AG04449 (cell line): ENCODE results near the gene MAP1LC3A.

ENCODE experiments used
- CTCF ChIA-PET: fragments of 350-600 bp; formaldehyde crosslinking; extraction: SDS; loops from one replicate; lab custom pipeline; 2021; ENCODE audit warnings: antibody characterized with exemption; lab: Yijun Ruan, JAX
- POLR2A ChIA-PET: fragments of 400-600, 350-600 bp; formaldehyde crosslinking; extraction: SDS; loops from one replicate; lab custom pipeline; 2020; ENCODE audit warnings: antibody characterized with exemption, inconsistent platforms; lab: Yijun Ruan, JAX
- DNase-seq: peaks from one replicate; pipeline ENCODE4 v3.0.0-alpha.2; 2010; ENCODE audit warnings: low read depth, low spot score
- H3K4me3 ChIP-seq: 2 replicates; pipeline ENCODE4 v1.5.1; 2011; ENCODE audit warnings: low read depth, mild to moderate bottlenecking, control low read depth, low read length
- CTCF ChIP-seq: IDR thresholded peaks from one replicate; pipeline ENCODE4 v1.5.1; 2011; ENCODE audit warnings: mild to moderate bottlenecking, moderate library complexity, low read length, control low read depth, inconsistent platforms; ENCODE audit not compliant: insufficient read depth; ENCODE audit errors: missing control alignments

Gene MAP1LC3A

GRCh38 chr20:34557936-34558319 lies 590 bp upstream of the MAP1LC3A start:
- ChIA-PET CTCF (interaction anchor here (0.7 to 3.9 kb wide), 4 partner anchors 17 to 245 kb away, joined by 3 to 25 read pairs (median 8); no protein-coding TSS in a partner anchor), POLR2A (no interaction called here)
- DNase-seq, result no peak
- TF ChIP-seq CTCF, result no peak
- peak overlapping the region; percentile 71 for H3K4me3 ChIP-seq

- TF ChIP-seq CTCF, result no peak
- DNase-seq, result no peak
- ChIA-PET CTCF (interaction anchor here (1.3 to 4.2 kb wide), 5 partner anchors 21 to 247 kb away, joined by 5 to 25 read pairs (median 14); no protein-coding TSS in a partner anchor), POLR2A (interaction anchor here (1.1 to 1.2 kb wide), 2 partner anchors 12 to 144 kb away, joined by 3 to 5 read pairs; partner anchors contain the start of gene TP53INP2)
- H3K4me3 ChIP-seq, result peak overlapping the region; percentile 71
These were observed 1.0 kb downstream of the MAP1LC3A start for GRCh38 chr20:34559311-34560140.

GRCh38 chr20:34560141-34560523 lies 1.6 kb downstream of the MAP1LC3A start:
- TF ChIP-seq CTCF, result no peak
- no peak overlapping the region for H3K4me3 ChIP-seq
- ChIA-PET POLR2A (no interaction called here), CTCF (interaction anchor here (3.4 to 4.2 kb wide), 3 partner anchors 22 to 248 kb away, joined by 14 to 25 read pairs (median 16); no protein-coding TSS in a partner anchor)
- no peak for DNase-seq

- POLR2A ChIA-PET, result no interaction called here
- no peak for DNase-seq
- CTCF ChIA-PET, result interaction anchor here (3.4 to 4.2 kb wide), 4 partner anchors 22 to 248 kb away, joined by 14 to 25 read pairs (median 16); partner anchors contain the start of gene TP53INP2
- no peak for TF ChIP-seq CTCF
- H3K4me3 ChIP-seq, result no peak overlapping the region
These were observed 2.1 kb downstream of the MAP1LC3A start for GRCh38 chr20:34560614-34561013.

- H3K4me3 ChIP-seq, result no peak overlapping the region
- no peak for TF ChIP-seq CTCF
- CTCF ChIA-PET, result interaction anchor here (2.1 to 4.2 kb wide), 5 partner anchors 144 to 249 kb away, joined by 12 to 21 read pairs (median 16); partner anchors contain the start of gene TP53INP2
- no peak for DNase-seq
- POLR2A ChIA-PET, result no interaction called here
These were observed 3.1 kb downstream of the MAP1LC3A start for GRCh38 chr20:34561661-34562060.

- no peak overlapping the region for H3K4me3 ChIP-seq
- POLR2A ChIA-PET, result no interaction called here
- peak; percentile 64 for TF ChIP-seq CTCF
- CTCF ChIA-PET, result interaction anchor here (1.0 to 4.2 kb wide), 9 partner anchors 10 to 250 kb away, joined by 3 to 21 read pairs (median 12); partner anchors contain the start of gene TP53INP2
- no peak for DNase-seq
These were observed 4.1 kb downstream of the MAP1LC3A start for GRCh38 chr20:34562641-34563040.
